SJCRH30 (cell line): ENCODE data around the gene MRPL1. TPM values are rescaled to one million over a fixed set of nuclear protein-coding genes. Genes with fewer than 3 reads are reported as not detected.
"Not testable (repeated sequence)": the region's sequence is repeated elsewhere in the genome, so short reads cannot be mapped to it uniquely, and the experiment has no call there.

Experiments
- DNase-seq, 2 experiments: peaks; one replicate each; pipeline ENCODE4 v3.0.0-alpha.2; 2015 to 2020
- H3K27ac ChIP-seq: fragments of 250-450 bp; sonication (Bioruptor Pico); 2 replicates; pipeline ENCODE4 v1.5.1; 2020; ENCODE audit warnings: mild to moderate bottlenecking, moderate library complexity
- H3K27me3 ChIP-seq: fragments of 250-450 bp; sonication (Bioruptor Pico); 2 replicates; pipeline ENCODE4 v1.5.1; 2020; ENCODE audit warnings: mild to moderate bottlenecking, moderate library complexity
- H3K36me3 ChIP-seq: fragments of 250-450 bp; sonication (Bioruptor Pico); 2 replicates; pipeline ENCODE4 v1.5.1; 2020; ENCODE audit warnings: mild to moderate bottlenecking, moderate library complexity
- H3K4me1 ChIP-seq: fragments of 250-450 bp; sonication (Bioruptor Pico); 2 replicates; pipeline ENCODE4 v1.5.1; 2020; ENCODE audit warnings: mild to moderate bottlenecking, moderate library complexity
- H3K4me3 ChIP-seq: fragments of 250-450 bp; sonication (Bioruptor Pico); 2 replicates; pipeline ENCODE4 v1.5.1; 2020; ENCODE audit warnings: mild to moderate bottlenecking, moderate library complexity
- H3K9me3 ChIP-seq: fragments of 250-450 bp; sonication (Bioruptor Pico); replicated peaks from 2 replicates; pipeline ENCODE4 v1.5.1; 2020; ENCODE audit warnings: mild to moderate bottlenecking, moderate library complexity
- total RNA-seq: library from RNA; depleted of rRNA; stranded (reverse); fragments of >200 nt; shearing (Covaris generic); gene quantifications from 2 replicates; pipeline ENCODE4 v1.2.3, GENCODE V29; 2014

Gene MRPL1
- total RNA-seq, 1 experiment from 2014 or later, result 58.5 TPM

- Histone ChIP-seq H3K9me3 (0 out of 2 replicates have a peak, but pooled peaks cover 4% of the 10 kb centered on the region), H3K4me3 (no peak overlapping the region)
- no peak for DNase-seq
Measured at GRCh38 chr4:77833126-77833724, 29.4 kb upstream of the MRPL1 start.

GRCh38 chr4:77834403-77834802 lies 28.2 kb upstream of the MRPL1 start:
- Histone ChIP-seq H3K36me3 (no peaks in the 10 kb centered on the region), H3K4me3 (no peak overlapping the region), H3K4me1 (no peaks in the 10 kb centered on the region), H3K9me3 (0 out of 2 replicates have a peak, but pooled peaks cover 4% of the 10 kb centered on the region), H3K27me3 (no peaks in the 10 kb centered on the region), H3K27ac (no peak overlapping the region)
- DNase-seq, result no peak

More at GRCh38 chr4:77833126-77833724, 29.4 kb upstream of the MRPL1 start:
- H3K4me1 ChIP-seq, result no peaks in the 10 kb centered on the region
- no peak overlapping the region for H3K27ac ChIP-seq
- H3K36me3 ChIP-seq, result no peaks in the 10 kb centered on the region
- H3K27me3 ChIP-seq, result no peaks in the 10 kb centered on the region

- no peaks in the 10 kb centered on the region for H3K9me3 ChIP-seq
- no peak overlapping the region for H3K4me3 ChIP-seq
- H3K27ac ChIP-seq, result no peak overlapping the region
- H3K4me1 ChIP-seq, result no peaks in the 10 kb centered on the region
- no peak for DNase-seq
- no peaks in the 10 kb centered on the region for H3K36me3 ChIP-seq
- H3K27me3 ChIP-seq, result no peaks in the 10 kb centered on the region
Measured at GRCh38 chr4:77843628-77844027, 19.0 kb upstream of the MRPL1 start.

GRCh38 chr4:77844363-77844762 lies 18.3 kb upstream of the MRPL1 start:
- H3K27ac ChIP-seq, result no peak overlapping the region
- H3K27me3 ChIP-seq, result no peaks in the 10 kb centered on the region
- no peak overlapping the region for H3K4me3 ChIP-seq
- no peak for DNase-seq
- peaks cover 5% of the 10 kb centered on the region for H3K4me1 ChIP-seq
- no peaks in the 10 kb centered on the region for H3K36me3 ChIP-seq
- no peaks in the 10 kb centered on the region for H3K9me3 ChIP-seq

- H3K9me3 ChIP-seq, result no peaks in the 10 kb centered on the region
- H3K4me1 ChIP-seq, result peaks cover 12% of the 10 kb centered on the region
- no peak for DNase-seq
- no peak overlapping the region for H3K27ac ChIP-seq
- no peaks in the 10 kb centered on the region for H3K36me3 ChIP-seq
- H3K27me3 ChIP-seq, result no peaks in the 10 kb centered on the region
- H3K4me3 ChIP-seq, result no peak overlapping the region
Measured at GRCh38 chr4:77845400-77845799, 17.2 kb upstream of the MRPL1 start.

GRCh38 chr4:77845929-77846328 lies 16.7 kb upstream of the MRPL1 start:
- Histone ChIP-seq H3K27me3 (no peaks in the 10 kb centered on the region), H3K27ac (no peak overlapping the region), H3K36me3 (no peaks in the 10 kb centered on the region), H3K4me1 (peaks cover 12% of the 10 kb centered on the region), H3K9me3 (no peaks in the 10 kb centered on the region), H3K4me3 (no peak overlapping the region)
- DNase-seq, result no peak

GRCh38 chr4:77848508-77848907 lies 14.1 kb upstream of the MRPL1 start:
- no peak overlapping the region for H3K4me3 ChIP-seq
- peaks cover 12% of the 10 kb centered on the region for H3K4me1 ChIP-seq
- H3K27ac ChIP-seq, result no peak overlapping the region
- no peaks in the 10 kb centered on the region for H3K36me3 ChIP-seq
- H3K9me3 ChIP-seq, result no peaks in the 10 kb centered on the region
- no peak for DNase-seq
- H3K27me3 ChIP-seq, result no peaks in the 10 kb centered on the region

- Histone ChIP-seq H3K36me3 (no peaks in the 10 kb centered on the region), H3K9me3 (no peaks in the 10 kb centered on the region)
- peak; percentile 85 to 94 for DNase-seq
Measured at GRCh38 chr4:77849278-77849965, 13.2 kb upstream of the MRPL1 start.

GRCh38 chr4:77852892-77853495 lies 9.6 kb upstream of the MRPL1 start:
- no peak overlapping the region for H3K27ac ChIP-seq
- H3K4me1 ChIP-seq, result peaks cover 12% of the 10 kb centered on the region
- H3K36me3 ChIP-seq, result no peaks in the 10 kb centered on the region
- no peaks in the 10 kb centered on the region for H3K9me3 ChIP-seq
- H3K4me3 ChIP-seq, result no peak overlapping the region
- peak in 1 of 2 experiments; percentile 28 for DNase-seq
- no peaks in the 10 kb centered on the region for H3K27me3 ChIP-seq

More at GRCh38 chr4:77849278-77849965, 13.2 kb upstream of the MRPL1 start:
- peak overlapping the region; percentile 70 for H3K27ac ChIP-seq
- H3K4me1 ChIP-seq, result peaks cover 12% of the 10 kb centered on the region
- H3K4me3 ChIP-seq, result no peak overlapping the region
- no peaks in the 10 kb centered on the region for H3K27me3 ChIP-seq

GRCh38 chr4:77854431-77855111 lies 8.1 kb upstream of the MRPL1 start:
- no peaks in the 10 kb centered on the region for H3K36me3 ChIP-seq
- H3K4me1 ChIP-seq, result peaks cover 7% of the 10 kb centered on the region
- DNase-seq, result no peak
- H3K27ac ChIP-seq, result no peak overlapping the region
- H3K9me3 ChIP-seq, result no peaks in the 10 kb centered on the region
- H3K4me3 ChIP-seq, result no peak overlapping the region
- H3K27me3 ChIP-seq, result no peaks in the 10 kb centered on the region

- no peaks in the 10 kb centered on the region for H3K36me3 ChIP-seq
- no peak overlapping the region for H3K27ac ChIP-seq
- no peak overlapping the region for H3K4me3 ChIP-seq
- H3K27me3 ChIP-seq, result no peaks in the 10 kb centered on the region
- H3K4me1 ChIP-seq, result no peaks in the 10 kb centered on the region; the same call in none of the 2 replicates
- H3K9me3 ChIP-seq, result no peaks in the 10 kb centered on the region
- DNase-seq, result no peak
Measured at GRCh38 chr4:77856152-77856551, 6.5 kb upstream of the MRPL1 start.

GRCh38 chr4:77859256-77859655 lies 3.4 kb upstream of the MRPL1 start:
- Histone ChIP-seq H3K4me3 (no peak overlapping the region), H3K4me1 (peaks cover 5% of the 10 kb centered on the region; the same call in 1 of the 2 replicates), H3K9me3 (no peaks in the 10 kb centered on the region), H3K27me3 (no peaks in the 10 kb centered on the region), H3K36me3 (no peaks in the 10 kb centered on the region), H3K27ac (no peak overlapping the region)
- DNase-seq, result peak in 1 of 2 experiments; percentile 24

- peak overlapping the region; percentile 65 for H3K4me3 ChIP-seq
- peaks cover 5% of the 10 kb centered on the region; the same call in 1 of the 2 replicates for H3K4me1 ChIP-seq
- peak in 1 of 2 experiments; percentile 26 for DNase-seq
- no peaks in the 10 kb centered on the region for H3K9me3 ChIP-seq
- H3K27me3 ChIP-seq, result no peaks in the 10 kb centered on the region
- peak overlapping the region; percentile 72 for H3K27ac ChIP-seq
- H3K36me3 ChIP-seq, result no peaks in the 10 kb centered on the region
Measured at GRCh38 chr4:77861495-77861894, 1.1 kb upstream of the MRPL1 start.

- Histone ChIP-seq H3K27ac (peak overlapping the region; percentile 72; the same call in 1 of the 2 replicates), H3K4me3 (peak overlapping the region; percentile 65)
- H3K36me3 ChIP-seq, H3K27me3 ChIP-seq, DNase-seq, H3K9me3 ChIP-seq, H3K4me1 ChIP-seq: not testable (repeated sequence)
Measured at GRCh38 chr4:77863341-77863740, 711 bp downstream of the MRPL1 start.

- peaks cover 5% of the 10 kb centered on the region; the same call in 1 of the 2 replicates for H3K4me1 ChIP-seq
- DNase-seq, result no peak
- no peaks in the 10 kb centered on the region for H3K27me3 ChIP-seq
- H3K4me3 ChIP-seq, result no peak overlapping the region
- 0 out of 2 replicates have a peak, but pooled peaks cover 5% of the 10 kb centered on the region for H3K36me3 ChIP-seq
- H3K9me3 ChIP-seq, result no peaks in the 10 kb centered on the region
- no peak overlapping the region for H3K27ac ChIP-seq
Measured at GRCh38 chr4:77865259-77865658, 2.6 kb downstream of the MRPL1 start.
